HuH-7.5 (cell line): ENCODE results near the gene SVOP.
A peak's percentile ranks its signal among the peaks of the same experiment; 100 is the strongest.
"Not testable (repeated sequence)": the region's sequence is repeated elsewhere in the genome, so short reads cannot be mapped to it uniquely, and the experiment has no call there.

Experiments used
- DNase-seq: peaks from one replicate; pipeline ENCODE4 v3.0.0; 2011; ENCODE audit warnings: low spot score

The SVOP gene

GRCh38 chr12:109020796-109021380, at the start of gene SVOP:
TSS of gene SVOP (minus strand) at chr12:109021068. CDS start at chr12:109020868, 200 bp downstream.
- DNase-seq = peak; percentile 74

- no peak for DNase-seq
Observed at GRCh38 chr12:109069307-109070271, 48.7 kb upstream of the SVOP start.

GRCh38 chr12:109065853-109066193, 45.0 kb upstream of the SVOP start:
- no peak for DNase-seq

- DNase-seq = peak; percentile 29
Observed at GRCh38 chr12:109065154-109065852, 44.4 kb upstream of the SVOP start.

GRCh38 chr12:109064143-109064542, 43.3 kb upstream of the SVOP start:
- no peak for DNase-seq

GRCh38 chr12:109058773-109059172, 37.9 kb upstream of the SVOP start:
- DNase-seq = no peak

GRCh38 chr12:109057376-109057775, 36.5 kb upstream of the SVOP start:
- DNase-seq = no peak

GRCh38 chr12:109056891-109057290, 36.0 kb upstream of the SVOP start:
- no peak for DNase-seq

- DNase-seq = no peak
Observed at GRCh38 chr12:109054520-109054919, 33.7 kb upstream of the SVOP start.

- not testable (repeated sequence) for DNase-seq
Observed at GRCh38 chr12:109054124-109054513, 33.3 kb upstream of the SVOP start.

- DNase-seq = no peak
Observed at GRCh38 chr12:109053382-109054123, 32.7 kb upstream of the SVOP start.

GRCh38 chr12:109052414-109053323, 31.8 kb upstream of the SVOP start, which contains the start of gene USP30:
TSS of gene USP30 (plus strand) at chr12:109052576. CDS start at chr12:109052679, 103 bp downstream.
- peak; percentile 75 for DNase-seq

- DNase-seq = no peak
Observed at GRCh38 chr12:109052097-109052413, 31.2 kb upstream of the SVOP start.

GRCh38 chr12:109049794-109050193, 28.9 kb upstream of the SVOP start:
- DNase-seq = not testable (repeated sequence)

- not testable (repeated sequence) for DNase-seq
Observed at GRCh38 chr12:109048706-109049105, 27.8 kb upstream of the SVOP start.

GRCh38 chr12:109047081-109047805, 26.4 kb upstream of the SVOP start:
- DNase-seq = no peak

GRCh38 chr12:109044241-109044640, 23.4 kb upstream of the SVOP start:
- no peak for DNase-seq

- no peak for DNase-seq
Observed at GRCh38 chr12:109036975-109037374, 16.1 kb upstream of the SVOP start.

- DNase-seq = no peak
Observed at GRCh38 chr12:109033239-109034196, 12.7 kb upstream of the SVOP start.
